Cardiac fibroblast (primary cell): ENCODE results near the gene GRB10.

Experiments
- DNase-seq, 2 donors: peaks; one replicate each; pipeline versions ENCODE4 v3.0.0 to v3.0.0-alpha.2; 2010; ENCODE audit warnings: low read depth in 2 of 2
- H3K4me3 ChIP-seq, 2 donors: replicated peaks in 1 of 2; 1 replicate in 1 of 2; 2 replicates in 1 of 2; pipeline ENCODE4 v1.5.1; 2011; ENCODE audit warnings: low read depth in 2 of 2, low read length in 2 of 2, mild to moderate bottlenecking in 2 of 2, moderate library complexity in 1 of 2
- TF ChIP-seq, protein P1 (sequence below): IDR thresholded peaks from one replicate; pipeline ENCODE4 v1.5.1; 2011; ENCODE audit warnings: low read depth, mild to moderate bottlenecking, low read length, inconsistent platforms

The GRB10 gene

DNA sequence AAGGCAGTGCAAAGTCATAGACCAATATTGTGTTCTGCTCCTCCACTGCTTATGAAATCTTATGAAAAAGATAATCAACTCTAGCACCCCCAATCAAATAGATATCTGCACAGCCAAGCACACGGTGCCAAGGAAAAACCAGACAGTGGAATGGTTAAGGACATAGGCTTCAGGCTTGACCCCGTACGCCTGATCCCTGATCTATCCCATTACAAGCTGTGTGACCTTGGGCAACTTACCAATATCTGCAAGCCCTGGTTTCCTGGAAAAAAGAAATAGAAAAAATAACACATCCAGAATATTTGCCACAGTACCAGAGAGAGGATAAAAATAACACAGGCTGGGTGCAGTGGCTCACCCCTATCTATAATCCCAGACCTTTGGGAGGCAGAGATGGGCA, 56.9 kb downstream of the GRB10 start:
- no peak overlapping the region for H3K4me3 ChIP-seq
- TF ChIP-seq, protein P1, sequence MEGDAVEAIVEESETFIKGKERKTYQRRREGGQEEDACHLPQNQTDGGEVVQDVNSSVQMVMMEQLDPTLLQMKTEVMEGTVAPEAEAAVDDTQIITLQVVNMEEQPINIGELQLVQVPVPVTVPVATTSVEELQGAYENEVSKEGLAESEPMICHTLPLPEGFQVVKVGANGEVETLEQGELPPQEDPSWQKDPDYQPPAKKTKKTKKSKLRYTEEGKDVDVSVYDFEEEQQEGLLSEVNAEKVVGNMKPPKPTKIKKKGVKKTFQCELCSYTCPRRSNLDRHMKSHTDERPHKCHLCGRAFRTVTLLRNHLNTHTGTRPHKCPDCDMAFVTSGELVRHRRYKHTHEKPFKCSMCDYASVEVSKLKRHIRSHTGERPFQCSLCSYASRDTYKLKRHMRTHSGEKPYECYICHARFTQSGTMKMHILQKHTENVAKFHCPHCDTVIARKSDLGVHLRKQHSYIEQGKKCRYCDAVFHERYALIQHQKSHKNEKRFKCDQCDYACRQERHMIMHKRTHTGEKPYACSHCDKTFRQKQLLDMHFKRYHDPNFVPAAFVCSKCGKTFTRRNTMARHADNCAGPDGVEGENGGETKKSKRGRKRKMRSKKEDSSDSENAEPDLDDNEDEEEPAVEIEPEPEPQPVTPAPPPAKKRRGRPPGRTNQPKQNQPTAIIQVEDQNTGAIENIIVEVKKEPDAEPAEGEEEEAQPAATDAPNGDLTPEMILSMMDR = no peak
- DNase-seq = no peak

DNA sequence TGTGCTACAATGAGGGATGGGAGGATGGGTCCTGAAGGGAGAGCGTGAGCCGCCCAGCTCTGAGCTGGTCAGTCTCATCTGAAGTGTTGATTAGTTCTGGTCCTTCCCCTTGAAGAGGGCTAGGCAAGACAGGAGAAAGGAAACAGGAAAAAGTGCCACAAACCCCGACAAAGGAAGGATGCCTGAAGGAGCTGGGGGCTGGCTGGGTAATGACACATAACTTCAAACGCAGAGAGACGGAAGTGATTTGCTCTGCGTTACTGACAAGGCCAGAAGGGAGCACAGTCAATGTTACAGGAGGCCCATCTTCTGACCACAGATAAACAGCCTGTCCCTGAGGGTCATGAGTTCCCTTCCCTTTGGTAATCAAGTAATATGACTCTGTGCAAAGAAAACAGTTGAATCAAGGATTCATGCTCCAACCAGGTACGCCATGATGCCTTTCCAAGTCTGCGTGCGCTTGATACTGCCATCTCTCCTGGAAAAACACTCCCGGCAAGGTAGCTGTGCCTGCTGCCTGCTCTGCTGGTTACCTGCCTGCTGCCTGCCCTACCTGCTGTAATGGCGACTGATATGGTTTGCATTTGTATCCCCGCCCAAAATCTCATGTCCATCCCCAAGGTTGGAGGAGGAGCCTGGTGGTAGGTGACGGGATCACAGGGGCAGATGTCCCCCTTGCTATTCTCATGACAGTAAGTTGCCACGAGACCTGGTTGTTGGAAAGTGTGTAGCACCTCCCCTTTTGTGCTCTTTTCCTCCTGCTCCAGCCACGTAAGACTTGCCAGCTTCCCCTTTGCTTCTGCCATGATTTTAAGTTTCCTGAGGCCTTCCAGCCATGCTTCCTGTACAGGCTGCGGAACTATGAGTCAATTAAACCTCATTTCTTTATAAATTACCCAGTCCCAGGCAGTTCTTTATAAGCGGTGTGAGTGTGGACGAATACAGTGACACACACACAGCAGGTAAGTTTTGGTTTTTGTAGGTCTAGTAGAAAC, 57.9 kb downstream of the GRB10 start:
- TF ChIP-seq, protein P1 = no peak
- H3K4me3 ChIP-seq = no peak overlapping the region
- no peak for DNase-seq

DNA sequence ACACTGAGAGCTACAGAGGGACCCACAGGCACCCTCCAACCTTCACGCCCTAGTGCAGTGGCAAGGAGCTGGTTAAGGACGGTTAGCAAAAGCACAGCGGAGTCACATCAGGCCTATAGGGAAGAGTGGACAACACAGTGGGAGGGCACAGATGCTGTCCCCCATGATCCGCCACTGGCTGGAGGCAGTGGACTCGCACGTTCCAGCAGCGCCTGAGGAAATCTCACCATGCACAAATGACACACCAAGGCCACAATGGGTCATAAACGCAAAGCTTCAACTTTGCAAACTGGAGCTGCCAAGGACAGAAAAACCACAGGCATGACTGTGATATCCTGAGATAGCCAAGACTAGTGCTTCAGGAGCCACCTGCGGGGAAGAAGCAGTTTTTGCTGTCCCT, 58.8 kb downstream of the GRB10 start:
- TF ChIP-seq, protein P1 = no peak
- H3K4me3 ChIP-seq = no peak overlapping the region
- no peak for DNase-seq

DNA sequence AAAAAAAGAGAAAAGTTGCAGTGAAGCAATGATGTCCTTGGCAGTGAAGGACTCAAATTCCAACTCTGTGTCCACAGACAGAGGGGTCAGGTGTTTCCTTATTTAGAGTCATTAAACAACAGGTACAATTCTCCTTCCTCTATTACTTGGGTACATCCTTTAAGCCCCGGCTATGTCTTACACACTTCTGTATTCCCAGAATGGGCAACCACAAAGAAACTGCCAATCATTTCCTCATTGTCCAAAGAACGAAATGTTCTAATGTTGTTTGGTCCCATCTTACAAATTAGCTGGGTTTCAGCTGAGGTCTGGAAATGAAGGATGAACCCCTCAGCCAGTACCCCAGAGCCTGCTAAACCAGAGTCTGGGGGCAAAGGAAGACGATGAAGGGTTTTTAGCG, 59.5 kb downstream of the GRB10 start:
- DNase-seq = no peak
- TF ChIP-seq, protein P1 = no peak

DNA sequence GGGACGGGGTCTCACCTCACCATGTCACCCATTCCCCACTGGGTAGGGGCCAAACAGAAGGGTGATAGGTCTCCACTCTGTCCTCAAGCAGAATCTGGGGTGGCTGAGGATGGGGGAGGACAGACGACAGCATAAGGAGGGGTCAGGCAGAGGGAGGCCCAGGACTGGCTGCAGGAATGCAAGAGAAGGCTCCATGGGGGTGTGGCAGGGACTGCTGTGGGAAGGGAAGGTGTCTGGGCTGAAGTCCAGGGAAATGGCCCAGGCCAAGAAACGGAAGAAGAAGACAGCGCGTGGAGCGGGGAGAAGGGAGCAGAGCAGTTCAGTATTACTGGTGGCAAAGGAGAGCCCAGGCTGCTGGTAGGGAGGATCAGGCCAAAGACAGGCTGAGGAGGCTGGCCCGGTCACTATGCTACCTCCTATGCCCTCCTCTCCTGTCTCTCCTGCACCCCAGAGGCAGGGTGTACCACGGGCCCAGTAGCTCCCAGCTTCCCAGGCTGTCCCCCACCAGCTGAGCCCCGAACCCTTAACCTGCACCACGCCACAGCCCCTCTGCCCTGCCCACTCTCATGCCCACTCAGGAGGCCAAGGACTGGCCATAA, 60.9 kb downstream of the GRB10 start:
- peak in 1 of 2 donors; percentile 47 for DNase-seq
- TF ChIP-seq, protein P1 = no peak
- H3K4me3 ChIP-seq = no peak overlapping the region

More for the DNA sequence above, 59.5 kb downstream of the GRB10 start:
- no peak overlapping the region for H3K4me3 ChIP-seq

DNA sequence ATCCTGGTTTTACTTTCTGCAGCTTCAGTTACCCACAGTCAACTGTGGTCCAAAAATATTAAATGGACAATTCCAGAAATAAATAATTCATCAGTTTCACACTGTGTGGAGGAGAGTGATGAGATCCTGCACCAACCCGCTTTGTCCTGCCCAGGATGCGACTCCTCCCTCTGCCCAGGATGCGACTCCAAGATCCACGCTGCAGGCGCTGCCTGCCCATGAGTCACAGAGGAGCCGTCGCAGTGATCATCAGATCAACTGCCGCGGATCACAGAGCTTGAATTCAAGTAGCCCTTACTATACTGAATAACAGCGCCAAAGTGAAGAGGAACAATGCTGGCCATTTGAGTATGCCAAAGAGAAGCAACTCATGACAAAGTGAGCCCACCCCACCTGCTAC, 61.5 kb downstream of the GRB10 start:
- no peak overlapping the region for H3K4me3 ChIP-seq
- no peak for DNase-seq
- TF ChIP-seq, protein P1 = no peak
